CD14-positive monocyte (primary cell): ENCODE measurements around the gene LGI4. TPM values are rescaled to one million over a fixed set of nuclear protein-coding genes. Genes with fewer than 3 reads are reported as not detected.

Experiments used
- DNase-seq, 3 donors: peaks; one replicate each; pipeline ENCODE4 v3.0.0-alpha.2; 2011 to 2022
- H2AFZ ChIP-seq: 2 replicates; pipeline ENCODE4 v1.6.0; 2012; ENCODE audit warnings: mild to moderate bottlenecking, low read depth, low read length, inconsistent platforms; ENCODE audit not compliant: insufficient read depth, poor library complexity, severe bottlenecking
- H3K27ac ChIP-seq, 2 donors: 1 replicate in 1 of 2; 2 replicates in 1 of 2; pipeline ENCODE4 v1.5.1; 2012 to 2013; ENCODE audit warnings: low read length in 2 of 2, control low read depth in 1 of 2, inconsistent platforms in 1 of 2, low read depth in 1 of 2, mild to moderate bottlenecking in 1 of 2
- H3K27me3 ChIP-seq, 2 donors: one replicate each; pipeline versions ENCODE4 v1.6.0 to v1.6.1; 2011 to 2013; ENCODE audit warnings: low read length in 2 of 2; ENCODE audit not compliant: control insufficient read depth in 2 of 2, insufficient read depth in 2 of 2
- H3K36me3 ChIP-seq, 2 donors: replicated peaks in 1 of 2; 1 replicate in 1 of 2; 2 replicates in 1 of 2; pipeline versions ENCODE4 v1.5.1 to v1.6.1; 2012 to 2013; ENCODE audit warnings: low read length in 2 of 2, control low read depth in 1 of 2, inconsistent platforms in 1 of 2, mild to moderate bottlenecking in 1 of 2; ENCODE audit not compliant: insufficient read depth in 2 of 2, control insufficient read depth in 1 of 2
- H3K4me1 ChIP-seq, 2 donors: 1 replicate in 1 of 2; 2 replicates in 1 of 2; pipeline versions ENCODE4 v1.5.1 to v1.6.1; 2012 to 2013; ENCODE audit warnings: low read length in 2 of 2, control low read depth in 1 of 2, inconsistent platforms in 1 of 2, mild to moderate bottlenecking in 1 of 2, moderate library complexity in 1 of 2; ENCODE audit not compliant: insufficient read depth in 2 of 2, control insufficient read depth in 1 of 2
- H3K4me2 ChIP-seq: replicated peaks from 2 replicates; pipeline ENCODE3; 2012; ENCODE audit warnings: low read length, moderate library complexity, mild to moderate bottlenecking; ENCODE audit not compliant: poor library complexity, severe bottlenecking; ENCODE audit errors: extremely low read depth
- H3K4me3 ChIP-seq, 3 experiments: fragments of 200-600 bp in 1 of 3; sonication (generic) in 1 of 3; replicated peaks in 1 of 3; 1 replicate in 2 of 3; 2 replicates in 1 of 3; pipeline ENCODE4 v1.5.1; 2011 to 2013; ENCODE audit warnings: low read length in 3 of 3, mild to moderate bottlenecking in 3 of 3, control low read depth in 2 of 3, low read depth in 2 of 3, inconsistent platforms in 1 of 3, moderate library complexity in 1 of 3
- H3K79me2 ChIP-seq: 2 replicates; pipeline ENCODE4 v1.6.0; 2012; ENCODE audit warnings: mild to moderate bottlenecking, control low read depth, inconsistent platforms, low read length, moderate library complexity; ENCODE audit not compliant: insufficient read depth
- H3K9ac ChIP-seq: 2 replicates; pipeline ENCODE4 v1.6.0; 2017; ENCODE audit warnings: low read length, mild to moderate bottlenecking; ENCODE audit not compliant: insufficient read depth, poor library complexity, severe bottlenecking
- H3K9me3 ChIP-seq, 2 donors: replicated peaks in 1 of 2; 1 replicate in 1 of 2; 2 replicates in 1 of 2; pipeline versions ENCODE4 v1.5.1 to v1.6.1; 2012 to 2013; ENCODE audit warnings: low read length in 2 of 2, control low read depth in 1 of 2; ENCODE audit not compliant: control insufficient read depth in 1 of 2, insufficient read depth in 1 of 2
- H4K20me1 ChIP-seq: 2 replicates; pipeline ENCODE4 v1.6.0; 2012; ENCODE audit warnings: mild to moderate bottlenecking, low read length, control low read depth, moderate library complexity; ENCODE audit not compliant: insufficient read depth
- H3K27ac Mint-ChIP-seq, 7 donors: one replicate each; pipeline ENCODE4 v1.8.0; 2020; ENCODE audit warnings: mild to moderate bottlenecking in 7 of 7, mixed read lengths in 7 of 7, moderate library complexity in 6 of 7, inconsistent platforms in 2 of 7
- H3K27me3 Mint-ChIP-seq, 3 donors: one replicate each; pipeline ENCODE4 v1.8.0; 2021 to 2022; ENCODE audit warnings: low read depth in 3 of 3, mild to moderate bottlenecking in 3 of 3, mixed read lengths in 3 of 3, moderate library complexity in 3 of 3, inconsistent platforms in 1 of 3
- H3K36me3 Mint-ChIP-seq, 2 donors: one replicate each; pipeline ENCODE4 v1.8.0; 2020; ENCODE audit warnings: mixed read lengths in 2 of 2, inconsistent platforms in 1 of 2, mild to moderate bottlenecking in 1 of 2
- H3K4me1 Mint-ChIP-seq: one replicate; pipeline ENCODE4 v1.8.0; 2020; ENCODE audit warnings: mild to moderate bottlenecking, mixed read lengths
- H3K4me3 Mint-ChIP-seq, 2 donors: one replicate each; pipeline ENCODE4 v1.8.0; 2020; ENCODE audit warnings: mild to moderate bottlenecking in 2 of 2, mixed read lengths in 2 of 2, moderate library complexity in 1 of 2
- H3K9me3 Mint-ChIP-seq, 7 donors: one replicate each; pipeline ENCODE4 v1.8.0; 2020 to 2022; ENCODE audit warnings: mixed read lengths in 7 of 7, mild to moderate bottlenecking in 6 of 7, moderate library complexity in 6 of 7, inconsistent platforms in 2 of 7
- WGBS: methylation state at CpG from one replicate; pipeline ENCODE4 v1.1.5; 2013; ENCODE audit warnings: missing lambda C conversion rate; ENCODE audit not compliant: insufficient coverage; 5-methylcytosine and 5-hydroxymethylcytosine counted together
- intact Hi-C, 2 donors: fragments of 100-400 bp; cut with micrococcal nuclease; formaldehyde crosslinking; loops; one replicate each; pipeline versions ENCODE4 v1.15.0 to v1.15.1; 2023
- polyA plus RNA-seq, 3 donors: library from polyadenylated mRNA; depleted of rRNA in 1 of 3; unstranded in 2 of 3; stranded (reverse) in 1 of 3; fragments of 300-500 nt in 2 of 3; fragments of >200 nt in 1 of 3; fragmentation: Illumina TruSeq in 2 of 3; gene quantifications; 1 replicate in 2 of 3; 2 replicates in 1 of 3; pipeline ENCODE4 v1.2.3, GENCODE V29; 2012 to 2021
- TF ChIP-seq, protein P1 (sequence below): fragments of 200-600 bp; IDR thresholded peaks from one replicate; pipeline ENCODE4 v1.8.0; 2022; ENCODE audit warnings: antibody characterized with exemption, mild to moderate bottlenecking

Gene LGI4
- polyA plus RNA-seq, 3 donors: 1.1 TPM; not detected in 2

DNA sequence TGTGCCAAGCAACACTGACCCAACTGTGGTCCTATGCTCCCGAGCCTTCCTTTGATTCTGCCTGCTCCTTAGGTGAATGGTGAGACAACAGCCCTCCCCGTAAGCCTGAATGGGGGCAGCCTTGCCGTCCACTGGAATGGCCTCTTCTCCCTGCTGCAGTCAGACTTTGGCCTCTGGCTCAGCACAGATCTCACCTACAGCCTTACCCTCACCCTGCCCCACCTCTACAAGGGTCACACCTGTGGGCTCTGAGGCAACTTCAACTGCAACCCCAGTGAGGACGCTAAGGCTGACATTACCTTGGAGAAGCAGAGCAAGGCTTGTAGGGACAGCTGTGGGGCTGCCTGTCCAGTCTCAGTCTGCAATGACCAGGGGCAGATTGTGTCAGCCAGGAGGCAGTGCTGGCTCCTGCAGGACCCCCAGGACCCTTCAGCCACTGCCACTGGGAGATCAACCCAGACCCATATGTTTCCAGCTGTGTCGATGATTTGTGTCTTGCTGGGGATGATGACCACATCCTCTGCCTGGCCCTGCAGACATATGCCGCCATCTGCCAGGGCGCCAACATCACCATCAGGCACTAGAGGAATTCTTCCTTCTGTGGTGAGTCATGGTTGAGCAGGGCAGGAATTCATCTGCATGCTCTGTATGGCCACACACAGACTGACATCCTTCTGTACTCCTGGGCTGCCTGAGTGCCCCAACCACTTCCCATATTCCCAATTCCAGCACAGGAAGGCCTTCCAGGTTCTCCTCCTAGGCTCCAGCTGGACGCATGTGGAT lies 46.5 kb downstream of the LGI4 start:
- H4K20me1 ChIP-seq: no peaks in the 10 kb centered on the region
- H3K4me1 ChIP-seq: no peaks in the 10 kb centered on the region
- no peaks in the 10 kb centered on the region for H3K9me3 Mint-ChIP-seq
- no peak overlapping the region for H3K4me3 ChIP-seq
- no peaks in the 10 kb centered on the region for H3K9me3 ChIP-seq
- DNase-seq: no peak
- H3K4me3 Mint-ChIP-seq: no peak overlapping the region
- H3K4me2 ChIP-seq: no peak overlapping the region
- H3K79me2 ChIP-seq: no peaks in the 10 kb centered on the region
- peaks cover 0 to 6% of the 10 kb centered on the region in 2 donors for H3K27me3 ChIP-seq
- H3K4me1 Mint-ChIP-seq: peaks cover 8% of the 10 kb centered on the region
- H3K36me3 Mint-ChIP-seq: no peaks in the 10 kb centered on the region
- no peak overlapping the region for H3K27ac Mint-ChIP-seq
- no peaks in the 10 kb centered on the region for H3K36me3 ChIP-seq
- intact Hi-C loops: no loop called here
- WGBS: 71% methylated on average over 6 of the region's 8 CpGs
- H3K27me3 Mint-ChIP-seq: peaks cover 10 to 12% (median 10%) of the 10 kb centered on the region in 3 donors
- no peak overlapping the region for H2AFZ ChIP-seq
- no peak overlapping the region for H3K27ac ChIP-seq
- TF ChIP-seq, protein P1, sequence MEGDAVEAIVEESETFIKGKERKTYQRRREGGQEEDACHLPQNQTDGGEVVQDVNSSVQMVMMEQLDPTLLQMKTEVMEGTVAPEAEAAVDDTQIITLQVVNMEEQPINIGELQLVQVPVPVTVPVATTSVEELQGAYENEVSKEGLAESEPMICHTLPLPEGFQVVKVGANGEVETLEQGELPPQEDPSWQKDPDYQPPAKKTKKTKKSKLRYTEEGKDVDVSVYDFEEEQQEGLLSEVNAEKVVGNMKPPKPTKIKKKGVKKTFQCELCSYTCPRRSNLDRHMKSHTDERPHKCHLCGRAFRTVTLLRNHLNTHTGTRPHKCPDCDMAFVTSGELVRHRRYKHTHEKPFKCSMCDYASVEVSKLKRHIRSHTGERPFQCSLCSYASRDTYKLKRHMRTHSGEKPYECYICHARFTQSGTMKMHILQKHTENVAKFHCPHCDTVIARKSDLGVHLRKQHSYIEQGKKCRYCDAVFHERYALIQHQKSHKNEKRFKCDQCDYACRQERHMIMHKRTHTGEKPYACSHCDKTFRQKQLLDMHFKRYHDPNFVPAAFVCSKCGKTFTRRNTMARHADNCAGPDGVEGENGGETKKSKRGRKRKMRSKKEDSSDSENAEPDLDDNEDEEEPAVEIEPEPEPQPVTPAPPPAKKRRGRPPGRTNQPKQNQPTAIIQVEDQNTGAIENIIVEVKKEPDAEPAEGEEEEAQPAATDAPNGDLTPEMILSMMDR: no peak
- no peak overlapping the region for H3K9ac ChIP-seq

DNA sequence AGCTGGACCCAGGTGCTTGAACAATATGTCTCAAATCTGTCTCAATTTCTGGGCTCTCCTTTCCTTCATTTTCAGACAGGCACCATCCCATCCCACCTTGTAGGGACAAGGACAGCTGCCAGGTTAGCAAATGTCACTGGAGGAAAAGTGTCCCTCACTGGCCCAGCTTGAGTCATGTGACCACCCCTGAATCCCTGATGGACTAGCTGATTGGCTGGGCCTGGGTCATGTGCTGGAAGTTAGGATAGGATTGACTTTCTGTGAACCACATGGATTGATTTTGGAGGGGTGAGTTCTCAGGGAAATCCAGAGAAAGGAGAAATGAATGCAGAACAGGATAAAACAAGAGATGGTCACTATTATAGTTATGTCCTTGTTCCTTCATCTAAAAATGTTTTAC lies 47.5 kb downstream of the LGI4 start:
- H3K9ac ChIP-seq: no peak overlapping the region
- DNase-seq: no peak
- H3K36me3 ChIP-seq: no peaks in the 10 kb centered on the region
- H3K4me2 ChIP-seq: no peak overlapping the region
- H3K27ac ChIP-seq: no peak overlapping the region
- Mint-ChIP-seq H3K4me3 (no peak overlapping the region), H3K36me3 (no peaks in the 10 kb centered on the region), H3K4me1 (peaks cover 8% of the 10 kb centered on the region), H3K27me3 (peaks cover 9 to 11% (median 10%) of the 10 kb centered on the region in 3 donors), H3K27ac (no peak overlapping the region), H3K9me3 (no peaks in the 10 kb centered on the region)
- intact Hi-C loops: no loop called here
- H3K79me2 ChIP-seq: no peaks in the 10 kb centered on the region
- TF ChIP-seq, protein P1: no peak
- H3K9me3 ChIP-seq: no peaks in the 10 kb centered on the region
- H3K4me3 ChIP-seq: no peak overlapping the region
- peaks cover 0 to 6% of the 10 kb centered on the region in 2 donors for H3K27me3 ChIP-seq
- H3K4me1 ChIP-seq: no peaks in the 10 kb centered on the region
- H4K20me1 ChIP-seq: no peaks in the 10 kb centered on the region
- H2AFZ ChIP-seq: no peak overlapping the region
